SKM-1 (cell line): ENCODE data around the gene BECN2.
A peak's percentile ranks its signal among the peaks of the same experiment; 100 is the strongest.

Source experiments
- DNase-seq: peaks from one replicate; lab custom pipeline; 2025; ENCODE audit not compliant: unreplicated experiment; lab: John Stamatoyannopoulos, UW

The BECN2 gene

GRCh38 chr1:241957692-241958494 is at the start of gene BECN2:
Gene BECN2, plus strand, starts transcription at chr1:241957767. Its CDS starts 0 bp downstream, at chr1:241957767.
- DNase-seq = no peak

- no peak for DNase-seq
Measured at GRCh38 chr1:241916196-241916595, 41.4 kb upstream of the BECN2 start.

GRCh38 chr1:241917487-241917886 is 40.1 kb upstream of the BECN2 start:
- DNase-seq = no peak

- DNase-seq = no peak
Measured at GRCh38 chr1:241918879-241919278, 38.7 kb upstream of the BECN2 start.

GRCh38 chr1:241924080-241924808 is 33.3 kb upstream of the BECN2 start:
- DNase-seq = no peak

- DNase-seq = no peak
Measured at GRCh38 chr1:241926141-241926540, 31.4 kb upstream of the BECN2 start.

- DNase-seq = no peak
Measured at GRCh38 chr1:241927321-241927720, 30.2 kb upstream of the BECN2 start.

- no peak for DNase-seq
Measured at GRCh38 chr1:241932845-241933244, 24.7 kb upstream of the BECN2 start.

GRCh38 chr1:241934201-241934848 is 23.2 kb upstream of the BECN2 start:
- DNase-seq = no peak

GRCh38 chr1:241934866-241935265 is 22.7 kb upstream of the BECN2 start:
- no peak for DNase-seq

GRCh38 chr1:241939798-241940197 is 17.8 kb upstream of the BECN2 start:
- DNase-seq = no peak

- DNase-seq = no peak
Measured at GRCh38 chr1:241942738-241943137, 14.8 kb upstream of the BECN2 start.

GRCh38 chr1:241944300-241944699 is 13.3 kb upstream of the BECN2 start:
- no peak for DNase-seq

GRCh38 chr1:241947354-241947753 is 10.2 kb upstream of the BECN2 start:
- no peak for DNase-seq

- no peak for DNase-seq
Measured at GRCh38 chr1:241950390-241950789, 7.2 kb upstream of the BECN2 start.

GRCh38 chr1:241962153-241962552 is 4.6 kb downstream of the BECN2 start:
- DNase-seq = no peak

- no peak for DNase-seq
Measured at GRCh38 chr1:241963722-241964121, 6.2 kb downstream of the BECN2 start.

- DNase-seq = peak; percentile 84
Measured at GRCh38 chr1:241964550-241965282, 7.1 kb downstream of the BECN2 start.

- no peak for DNase-seq
Measured at GRCh38 chr1:241968611-241969010, 11.0 kb downstream of the BECN2 start.

- no peak for DNase-seq
Measured at GRCh38 chr1:241972703-241973369, 15.3 kb downstream of the BECN2 start.

GRCh38 chr1:241976229-241976628 is 18.7 kb downstream of the BECN2 start:
- DNase-seq = no peak
